HepG2 (cell line): Measurements from ENCODE around the gene SIGLEC8. TPM values are rescaled to one million over a fixed set of nuclear protein-coding genes. Genes with fewer than 3 reads are reported as not detected.
A peak's percentile ranks its signal among the peaks of the same experiment; 100 is the strongest.

Source experiments
- ATAC-seq: fragments of 200-7000 bp; cut with Tn5 transposase; 3 replicates; pipeline ENCODE4 v1.9.1; 2020; ENCODE audit warnings: mild to moderate bottlenecking, moderate library complexity
- BruUV-seq: library from RNA; stranded (reverse); fragments of 400-500 nt; replicated peaks from 2 replicates; lab custom pipeline; 2021; lab: Mats Ljungman, UMichigan
- CTCF ChIA-PET: fragments of 300-600 bp; formaldehyde crosslinking; extraction: SDS; loops from one replicate; lab custom pipeline; 2021; ENCODE audit warnings: low total read pairs, inconsistent platforms, low intra/inter-chr PET ratio; lab: Yijun Ruan, JAX
- POLR2A ChIA-PET: fragments of 350-600 bp; sonication (Branson Sonifier 250); formaldehyde crosslinking; loops from one replicate; lab custom pipeline; 2020; ENCODE audit warnings: antibody characterized with exemption, inconsistent platforms; lab: Yijun Ruan, JAX
- DNase-seq: peaks from one replicate; pipeline ENCODE4 v3.0.0-alpha.2; 2015; ENCODE audit warnings: low spot score
- FAIRE-seq: peaks from 3 replicates; lab custom pipeline; 2011; peaks lifted over from hg19 to GRCh38; lab: Jason Lieb, UNC
- H2AFZ ChIP-seq: one replicate; pipeline ENCODE4 v1.6.1; 2011; ENCODE audit warnings: low read length, inconsistent platforms
- H3K27ac ChIP-seq: fragments of 300-600 bp; 3 replicates; pipeline ENCODE4 v1.8.0; 2011; ENCODE audit warnings: mixed run types, mild to moderate bottlenecking, mixed read lengths, low read length, inconsistent platforms; ENCODE audit not compliant: insufficient read depth; ENCODE audit errors: extremely low read length
- H3K27me3 ChIP-seq, 2 experiments: fragments of 200-600 bp in 1 of 2; 2 replicates in 1 of 2; 3 replicates in 1 of 2; pipeline versions ENCODE4 v1.6.0 to v1.8.0; 2011; ENCODE audit warnings: low read length in 2 of 2, mild to moderate bottlenecking in 2 of 2, moderate library complexity in 2 of 2, inconsistent platforms in 1 of 2; ENCODE audit not compliant: insufficient read depth in 2 of 2, control insufficient read depth in 1 of 2
- H3K36me3 ChIP-seq, 2 experiments: fragments of 200-600 bp in 1 of 2; replicated peaks in 1 of 2; 2 replicates in 1 of 2; 3 replicates in 1 of 2; pipeline versions ENCODE4 v1.5.1 to v1.8.0; 2011; ENCODE audit warnings: low read length in 2 of 2, inconsistent platforms in 1 of 2; ENCODE audit not compliant: insufficient read depth in 2 of 2, control insufficient read depth in 1 of 2
- H3K4me1 ChIP-seq: 2 replicates; pipeline ENCODE4 v1.5.1; 2012; ENCODE audit warnings: low read length, inconsistent platforms; ENCODE audit not compliant: insufficient read depth
- H3K4me2 ChIP-seq: 2 replicates; pipeline ENCODE4 v1.6.0; 2011; ENCODE audit warnings: low read depth, low read length, inconsistent platforms
- H3K4me3 ChIP-seq, 3 experiments: fragments of 200-600 bp in 1 of 3; sonication (generic), shearing (Covaris generic) in 1 of 3; replicated peaks in 1 of 3; 2 replicates each; pipeline ENCODE4 v1.5.1; 2011 to 2016; ENCODE audit warnings: low read length in 3 of 3, inconsistent platforms in 2 of 3, low read depth in 2 of 3, mild to moderate bottlenecking in 2 of 3, control low read depth in 1 of 3, mixed read lengths in 1 of 3; ENCODE audit not compliant: insufficient read depth in 1 of 3
- H3K79me2 ChIP-seq: one replicate; pipeline ENCODE4 v1.6.1; 2011; ENCODE audit warnings: low read length, inconsistent platforms; ENCODE audit not compliant: insufficient read depth
- H3K9ac ChIP-seq: 2 replicates; pipeline ENCODE4 v1.6.0; 2011; ENCODE audit warnings: mild to moderate bottlenecking, low read depth, low read length, inconsistent platforms; ENCODE audit not compliant: insufficient read depth
- H3K9me3 ChIP-seq: 2 replicates; pipeline ENCODE4 v1.5.1; 2012; ENCODE audit warnings: mild to moderate bottlenecking, low read length
- H4K20me1 ChIP-seq: 2 replicates; pipeline ENCODE4 v1.6.0; 2011; ENCODE audit warnings: inconsistent platforms, mild to moderate bottlenecking, low read length, moderate library complexity; ENCODE audit not compliant: insufficient read depth
- DMAP1 ChIP-seq: IDR thresholded peaks from 2 replicates; pipeline ENCODE4 v1.6.1; 2016
- ERF ChIP-seq: IDR thresholded peaks from 2 replicates; pipeline ENCODE4 v1.6.1; 2018; ENCODE audit warnings: missing biosample characterization, missing genetic modification reagents
- FOXJ3 ChIP-seq: sonication (generic); formaldehyde crosslinking; IDR thresholded peaks from 2 replicates; pipeline ENCODE4 v1.4.0; 2020; ENCODE audit warnings: missing genetic modification reagents, mild to moderate bottlenecking, borderline replicate concordance
- SP1 ChIP-seq, 2 experiments: fragments of 450-650 bp in 1 of 2; sonication (generic) in 1 of 2; formaldehyde crosslinking in 1 of 2; IDR thresholded peaks; 2 replicates each; pipeline versions ENCODE4 v1.4.0 to v1.6.1; 2016 to 2020; ENCODE audit warnings: missing genetic modification reagents in 1 of 2
- STAT5B ChIP-seq: sonication (generic); formaldehyde crosslinking; IDR thresholded peaks from 2 replicates; pipeline ENCODE4 v1.4.0; 2020; ENCODE audit warnings: missing genetic modification reagents
- UBTF ChIP-seq: sonication (generic); formaldehyde crosslinking; IDR thresholded peaks from 2 replicates; pipeline ENCODE4 v1.4.0; 2020; ENCODE audit warnings: mild to moderate bottlenecking, missing genetic modification reagents
- ZFP36 ChIP-seq: fragments of 150-350 bp; IDR thresholded peaks from 2 replicates; pipeline ENCODE4 v1.6.1; 2018; ENCODE audit warnings: borderline replicate concordance, low read length, low read depth; ENCODE audit not compliant: partially characterized antibody
- ZNF570 ChIP-seq: sonication (generic); formaldehyde crosslinking; IDR thresholded peaks from 2 replicates; pipeline ENCODE4 v1.4.0; 2020; ENCODE audit warnings: mild to moderate bottlenecking, missing genetic modification reagents, borderline replicate concordance
- ZNF639 ChIP-seq: conservative IDR thresholded peaks from 2 replicates; pipeline ENCODE4 v1.6.1; 2018; ENCODE audit warnings: missing genetic modification reagents
- ZNF782 ChIP-seq: sonication (generic); formaldehyde crosslinking; IDR thresholded peaks from 2 replicates; pipeline ENCODE4 v1.4.0; 2020; ENCODE audit warnings: missing genetic modification reagents, mild to moderate bottlenecking, borderline replicate concordance
- ZNF784 ChIP-seq: sonication (generic); formaldehyde crosslinking; IDR thresholded peaks from 2 replicates; pipeline ENCODE4 v1.5.1; 2020; ENCODE audit warnings: missing genetic modification reagents, mild to moderate bottlenecking, borderline replicate concordance
- ZNF850 ChIP-seq: sonication (generic); formaldehyde crosslinking; conservative IDR thresholded peaks from 2 replicates; pipeline ENCODE4 v1.9.0; 2021; ENCODE audit warnings: mild to moderate bottlenecking, missing genetic modification reagents
- WGBS: methylation state at CpG from one replicate; pipeline ENCODE4 v1.1.6; 2017; ENCODE audit warnings: low lambda C conversion rate; 5-methylcytosine and 5-hydroxymethylcytosine counted together
- in situ Hi-C: cut with HindIII; loops from 2 replicates; pipeline ENCODE4 v1.10.0; 2017; ENCODE audit warnings: low pct_unique_long_range_greater_than_20kb; ENCODE audit not compliant: extremely low pct_ligation_motif_present
- intact Hi-C: fragments of 100-400 bp; cut with micrococcal nuclease; formaldehyde crosslinking; loops from one replicate; pipeline ENCODE4 v1.10.0; 2022; ENCODE audit not compliant: unreplicated experiment
- polyA plus RNA-seq, 8 experiments: library from polyadenylated mRNA; depleted of rRNA in 3 of 8; stranded (reverse) in 7 of 8; unstranded in 1 of 8; fragments of >200 nt; fragmentation: Illumina TruSeq in 4 of 8; extraction: Trizol in 4 of 8; gene quantifications; 2 replicates each; pipeline versions ENCODE4 v1.2.1 to v1.2.3, GENCODE V29; 2011 to 2016; ENCODE audit warnings: low read depth in 4 of 8, missing spikeins in 1 of 8, mixed read lengths in 1 of 8; ENCODE audit not compliant: insufficient read depth in 1 of 8
- total RNA-seq, 5 experiments: library from RNA; depleted of rRNA; stranded (reverse); fragments of >200 nt; fragmentation: Illumina TruSeq; extraction: Trizol; gene quantifications; 2 replicates each; pipeline ENCODE4 v1.2.3, GENCODE V29; 2016; ENCODE audit warnings: low read depth in 1 of 5
- TF ChIP-seq, protein P1 (sequence below): sonication (generic); formaldehyde crosslinking; IDR thresholded peaks from 2 replicates; pipeline ENCODE4 v1.9.0; 2021; ENCODE audit warnings: missing genetic modification reagents, mild to moderate bottlenecking, borderline replicate concordance
- TF ChIP-seq, protein P2 (sequence below): sonication (generic); IDR thresholded peaks from 2 replicates; pipeline ENCODE4 v1.6.1; 2016; ENCODE audit warnings: low read depth, borderline replicate concordance

SIGLEC8 gene
- total and polyA plus RNA-seq, 2 of the 13 experiments (the other 11 are each of a cell fraction or from before 2014, with no cell fraction given) = not detected

DNA sequence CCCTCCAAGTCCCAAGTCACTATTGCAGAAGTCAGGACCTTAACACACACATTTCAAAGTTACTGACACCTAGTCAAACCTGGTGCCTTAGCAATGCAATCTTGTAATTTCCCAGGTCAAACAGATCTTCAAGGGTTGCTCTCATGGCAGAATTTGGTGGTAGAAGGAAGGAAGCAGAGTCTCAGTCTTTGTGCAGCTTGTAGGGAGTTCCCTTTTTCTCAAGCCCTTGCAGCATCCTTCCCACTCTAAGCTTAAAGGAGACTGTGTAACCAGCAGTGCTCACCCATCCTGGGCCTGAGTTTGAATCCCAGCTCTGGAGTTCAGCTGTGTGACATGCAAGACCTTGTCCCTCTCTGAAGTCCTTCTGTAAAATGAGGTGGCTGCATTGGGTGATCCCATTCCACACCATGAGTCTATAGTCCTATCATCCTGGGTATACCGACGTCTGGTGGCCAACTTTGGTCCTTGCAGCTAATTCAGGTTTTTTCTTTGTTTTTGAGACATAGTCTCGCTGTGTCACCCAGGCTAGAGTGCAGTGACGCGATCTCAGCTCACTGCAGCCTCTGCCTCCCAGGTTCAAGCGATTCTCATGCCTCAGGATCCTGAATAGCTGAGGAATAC lies 50.6 kb downstream of the SIGLEC8 start (continued):
- TF ChIP-seq ZNF570 (CRISPR knock-in tag) (no peak), DMAP1 (CRISPR knock-in tag) (no peak), UBTF (CRISPR knock-in tag) (no peak), ERF (0 out of 2 replicates have a peak, but pooled peaks have one; percentile 45), ZFP36 (no peak), ZNF639 (CRISPR knock-in tag) (no peak), ZNF850 (CRISPR knock-in tag) (no peak), ZNF784 (CRISPR knock-in tag) (no peak)

DNA sequence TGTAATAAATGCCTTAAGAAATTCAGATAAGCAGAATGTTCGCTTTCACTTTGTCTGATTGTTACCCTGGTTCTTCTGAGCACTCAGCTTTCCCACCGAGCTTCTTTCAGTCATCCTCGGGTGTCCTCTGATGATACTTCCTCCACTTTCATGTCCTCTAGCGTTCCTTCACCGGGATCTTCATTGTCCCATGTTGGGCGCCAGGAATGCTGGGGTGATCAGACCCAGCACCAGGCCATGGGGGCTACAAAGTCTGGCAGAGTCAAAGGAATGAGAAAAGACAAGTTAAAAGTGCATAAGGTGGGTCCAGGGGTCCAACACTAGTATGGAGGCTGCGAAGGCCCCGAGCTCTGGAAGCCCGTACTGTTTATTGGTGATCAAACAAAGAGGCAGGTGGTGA lies 56.1 kb downstream of the SIGLEC8 start:
- FAIRE-seq = no peak
- WGBS = 59% methylated on average over 9 of the region's 9 CpGs
- POLR2A ChIA-PET = no interaction called here
- TF ChIP-seq ZNF782 (CRISPR knock-in tag) = no peak
- TF ChIP-seq, protein P1, sequence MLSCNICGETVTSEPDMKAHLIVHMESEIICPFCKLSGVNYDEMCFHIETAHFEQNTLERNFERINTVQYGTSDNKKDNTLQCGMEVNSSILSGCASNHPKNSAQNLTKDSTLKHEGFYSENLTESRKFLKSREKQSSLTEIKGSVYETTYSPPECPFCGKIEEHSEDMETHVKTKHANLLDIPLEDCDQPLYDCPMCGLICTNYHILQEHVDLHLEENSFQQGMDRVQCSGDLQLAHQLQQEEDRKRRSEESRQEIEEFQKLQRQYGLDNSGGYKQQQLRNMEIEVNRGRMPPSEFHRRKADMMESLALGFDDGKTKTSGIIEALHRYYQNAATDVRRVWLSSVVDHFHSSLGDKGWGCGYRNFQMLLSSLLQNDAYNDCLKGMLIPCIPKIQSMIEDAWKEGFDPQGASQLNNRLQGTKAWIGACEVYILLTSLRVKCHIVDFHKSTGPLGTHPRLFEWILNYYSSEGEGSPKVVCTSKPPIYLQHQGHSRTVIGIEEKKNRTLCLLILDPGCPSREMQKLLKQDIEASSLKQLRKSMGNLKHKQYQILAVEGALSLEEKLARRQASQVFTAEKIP (CRISPR knock-in tag) = no peak
- no peak for TF ChIP-seq STAT5B (CRISPR knock-in tag)
- no peak for TF ChIP-seq FOXJ3 (CRISPR knock-in tag)
- TF ChIP-seq, protein P2, sequence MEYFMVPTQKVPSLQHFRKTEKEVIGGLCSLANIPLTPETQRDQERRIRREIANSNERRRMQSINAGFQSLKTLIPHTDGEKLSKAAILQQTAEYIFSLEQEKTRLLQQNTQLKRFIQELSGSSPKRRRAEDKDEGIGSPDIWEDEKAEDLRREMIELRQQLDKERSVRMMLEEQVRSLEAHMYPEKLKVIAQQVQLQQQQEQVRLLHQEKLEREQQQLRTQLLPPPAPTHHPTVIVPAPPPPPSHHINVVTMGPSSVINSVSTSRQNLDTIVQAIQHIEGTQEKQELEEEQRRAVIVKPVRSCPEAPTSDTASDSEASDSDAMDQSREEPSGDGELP = no peak
- TF ChIP-seq SP1 (IDR thresholded peaks at IDR 0.05) = no peak
- TF ChIP-seq SP1 (CRISPR knock-in tag; IDR thresholded peaks at IDR 0.05) = no peak

More for the DNA sequence above, 56.1 kb downstream of the SIGLEC8 start:
- Histone ChIP-seq H3K4me1 (peaks cover 10% of the 10 kb centered on the region), H3K27ac (no peak overlapping the region), H2AFZ (no peak overlapping the region), H3K27me3 (no peaks in the 10 kb centered on the region), H3K4me3 (no peak overlapping the region), H3K79me2 (no peaks in the 10 kb centered on the region), H3K9me3 (peaks cover 25% of the 10 kb centered on the region), H3K9ac (no peak overlapping the region), H4K20me1 (no peaks in the 10 kb centered on the region), H3K36me3 (no peaks in the 10 kb centered on the region), H3K4me2 (no peak overlapping the region)
- ATAC-seq = no peak
- no peak for DNase-seq
- BruUV-seq = no TSS peak
- in situ Hi-C loops (no loop called here), intact Hi-C loops (no loop called here)
- CTCF ChIA-PET = no interaction called here
